HG03139 (cell line): ENCODE measurements around the gene ACTR5.
"Not testable (repeated sequence)": the region's sequence is repeated elsewhere in the genome, so short reads cannot be mapped to it uniquely, and the experiment has no call there.

Source experiments
- ATAC-seq: cut with Tn5 transposase; IDR thresholded peaks from one replicate; pipeline ENCODE4 v1.9.1; 2021; ENCODE audit not compliant: unreplicated experiment

Gene ACTR5

DNA sequence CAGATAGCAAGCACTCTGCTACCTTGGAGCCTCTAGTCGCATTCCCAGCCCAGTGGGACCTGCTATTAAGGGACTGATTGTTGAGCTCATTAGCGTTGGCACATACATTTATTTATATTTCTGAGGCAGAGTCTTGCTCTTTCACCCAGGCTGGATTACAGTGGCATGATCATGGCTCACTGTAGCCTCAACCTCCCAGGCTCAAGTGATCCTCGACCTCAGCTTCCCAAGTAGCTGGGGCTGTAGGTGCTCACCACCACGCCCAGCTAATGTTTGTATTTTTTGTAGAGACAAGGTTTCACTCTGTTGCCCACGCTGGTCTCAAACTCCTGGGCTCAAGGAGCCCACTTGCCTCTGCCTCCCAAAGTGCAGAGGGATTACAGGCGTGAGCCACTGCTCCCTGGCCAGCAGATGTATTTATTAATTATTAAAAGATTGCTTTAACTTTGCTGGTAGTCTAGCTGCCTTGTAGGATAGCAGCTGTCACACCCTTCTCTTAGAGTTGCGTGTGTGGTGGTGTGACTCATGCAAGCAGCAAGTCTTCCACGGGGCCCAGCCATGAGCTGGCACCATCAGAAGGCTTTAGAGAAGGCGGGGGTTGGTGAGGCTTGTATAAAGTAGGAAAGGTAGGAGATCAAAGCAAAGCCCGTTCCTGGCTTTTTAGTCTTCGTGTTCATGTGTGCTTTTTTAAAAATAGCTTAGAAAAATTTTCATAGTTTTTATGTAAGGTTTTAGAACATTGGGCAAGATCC lies 16.5 kb downstream of the ACTR5 start:
- no peak for ATAC-seq

GRCh38 chr20:38766071-38766470 lies 17.8 kb downstream of the ACTR5 start:
- ATAC-seq = no peak

DNA sequence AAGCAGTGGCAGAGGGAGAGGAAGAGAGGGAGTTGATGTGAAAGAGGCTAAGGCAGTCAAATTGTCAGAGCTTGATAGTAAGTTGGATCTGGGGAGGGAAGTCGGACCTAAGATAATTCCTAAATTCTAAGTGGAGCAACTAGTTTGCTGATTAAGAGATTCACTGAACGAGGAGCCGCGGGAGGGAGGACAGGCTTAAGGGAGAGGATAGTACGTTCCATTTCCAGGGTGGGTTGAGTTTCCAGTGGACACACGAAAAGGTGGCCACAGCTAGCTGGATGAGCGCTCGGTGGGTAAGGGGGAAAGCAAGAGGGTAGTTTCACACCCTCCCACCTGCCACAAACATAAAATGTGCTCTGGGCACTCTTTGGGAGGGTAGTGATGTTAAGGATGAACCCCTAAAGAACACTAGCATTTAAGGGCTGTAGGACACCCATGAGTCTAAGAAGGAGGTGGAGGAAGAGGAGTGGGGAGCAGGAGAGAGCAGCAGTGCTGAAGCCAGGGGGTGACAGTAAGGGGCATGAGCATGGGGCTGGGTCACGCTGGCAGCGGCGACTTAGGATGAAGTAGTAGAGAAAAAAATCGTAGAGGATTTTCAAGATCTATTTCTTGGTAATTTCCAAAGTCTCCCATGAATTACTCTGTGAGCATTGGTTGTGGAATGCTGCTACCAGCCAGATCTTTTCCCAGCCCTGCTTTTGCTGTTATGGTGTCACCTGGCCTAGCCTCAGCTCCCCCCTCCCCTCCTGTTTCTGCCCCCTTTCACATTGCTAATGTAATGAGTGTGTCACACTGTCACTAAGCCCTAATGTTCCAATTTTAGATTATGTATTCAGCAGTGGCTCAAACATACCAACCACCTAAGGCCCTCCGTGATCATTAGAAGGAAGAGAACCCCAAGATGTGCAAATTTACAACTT lies 21.4 kb downstream of the ACTR5 start:
- ATAC-seq = no peak

DNA sequence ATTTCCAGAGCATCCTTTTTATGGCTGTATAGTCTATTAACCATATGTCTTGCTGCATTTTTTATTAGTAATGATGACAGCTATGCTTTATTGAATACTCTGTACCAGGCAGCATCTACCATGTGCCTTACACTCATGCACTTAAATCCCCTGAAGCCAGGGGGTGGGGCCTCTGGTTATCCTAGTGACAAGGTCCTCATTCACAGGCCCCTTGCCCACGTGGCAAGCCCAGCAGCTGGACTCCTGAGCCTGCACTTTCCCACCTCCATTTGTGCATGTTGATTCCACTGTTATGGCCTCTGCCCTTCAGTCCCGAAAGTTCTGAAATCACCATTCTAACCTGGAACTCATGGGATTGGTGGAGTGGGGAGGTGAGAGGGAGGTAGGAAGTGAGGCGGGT lies 22.3 kb downstream of the ACTR5 start:
- ATAC-seq = no peak

DNA sequence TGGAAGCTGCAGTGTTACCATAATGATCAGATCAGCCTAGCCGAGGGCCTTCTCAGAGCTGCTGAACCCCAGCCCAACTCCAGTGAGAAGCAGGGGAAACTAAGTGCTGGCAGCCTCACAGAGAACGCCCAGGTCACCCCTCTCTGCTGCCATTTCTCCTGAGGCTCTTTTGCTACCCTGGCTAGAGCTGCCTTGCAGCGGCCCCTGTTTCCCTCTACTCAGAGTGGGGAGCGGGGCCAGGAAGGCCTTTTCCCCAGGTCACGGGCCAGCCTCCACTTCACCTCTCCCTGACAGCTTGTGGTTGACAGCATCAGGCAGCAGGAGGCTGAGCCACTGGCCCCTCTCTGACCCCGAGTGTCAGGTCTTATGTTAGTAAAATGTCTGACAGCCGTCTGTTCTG lies 22.7 kb downstream of the ACTR5 start:
- ATAC-seq = no peak

DNA sequence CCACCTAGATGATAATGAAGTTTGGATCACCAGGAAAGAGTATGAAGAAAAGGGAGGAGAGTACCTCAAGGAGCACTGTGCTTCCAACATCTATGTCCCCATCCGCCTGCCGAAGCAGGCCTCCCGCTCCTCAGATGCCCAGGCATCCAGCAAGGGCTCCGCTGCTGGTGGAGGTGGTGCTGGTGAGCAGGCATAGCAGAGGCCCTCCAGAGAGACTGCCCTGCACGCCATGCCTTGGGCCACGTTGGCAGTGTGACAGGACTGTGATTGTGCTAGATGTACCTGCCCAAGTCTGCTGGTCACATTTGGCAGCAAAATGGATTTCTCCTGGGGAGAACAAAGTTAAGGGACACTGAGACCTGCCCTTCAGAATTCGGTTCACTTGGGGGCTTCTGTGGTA lies 23.4 kb downstream of the ACTR5 start:
- ATAC-seq = no peak

GRCh38 chr20:38774167-38774566 lies 25.9 kb downstream of the ACTR5 start:
- ATAC-seq = no peak

- ATAC-seq = no peak
Measured at GRCh38 chr20:38776363-38776762, 28.1 kb downstream of the ACTR5 start.

GRCh38 chr20:38779247-38780097 lies 31.2 kb downstream of the ACTR5 start:
- ATAC-seq = no peak

- no peak for ATAC-seq
Measured at GRCh38 chr20:38782275-38782674, 34.0 kb downstream of the ACTR5 start.

DNA sequence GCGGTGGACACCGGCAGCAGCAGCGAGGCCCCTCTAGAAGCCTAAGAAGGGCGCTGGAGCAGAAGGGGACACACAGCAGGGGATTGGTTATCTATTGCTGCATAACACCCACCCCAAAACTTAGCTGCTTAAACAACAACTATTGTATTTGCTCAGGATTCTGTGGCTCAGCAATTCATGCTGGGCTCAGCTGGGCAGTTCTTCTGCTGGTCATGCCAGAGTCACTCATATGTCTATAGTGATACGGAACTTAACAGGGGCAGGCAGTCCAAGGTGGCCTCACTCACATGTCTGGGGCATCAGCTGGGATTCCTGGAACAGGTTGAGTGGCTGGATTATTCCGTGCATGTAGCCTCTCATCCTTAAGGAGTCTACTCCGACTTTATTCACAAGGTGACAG lies 39.6 kb downstream of the ACTR5 start:
- no peak for ATAC-seq

DNA sequence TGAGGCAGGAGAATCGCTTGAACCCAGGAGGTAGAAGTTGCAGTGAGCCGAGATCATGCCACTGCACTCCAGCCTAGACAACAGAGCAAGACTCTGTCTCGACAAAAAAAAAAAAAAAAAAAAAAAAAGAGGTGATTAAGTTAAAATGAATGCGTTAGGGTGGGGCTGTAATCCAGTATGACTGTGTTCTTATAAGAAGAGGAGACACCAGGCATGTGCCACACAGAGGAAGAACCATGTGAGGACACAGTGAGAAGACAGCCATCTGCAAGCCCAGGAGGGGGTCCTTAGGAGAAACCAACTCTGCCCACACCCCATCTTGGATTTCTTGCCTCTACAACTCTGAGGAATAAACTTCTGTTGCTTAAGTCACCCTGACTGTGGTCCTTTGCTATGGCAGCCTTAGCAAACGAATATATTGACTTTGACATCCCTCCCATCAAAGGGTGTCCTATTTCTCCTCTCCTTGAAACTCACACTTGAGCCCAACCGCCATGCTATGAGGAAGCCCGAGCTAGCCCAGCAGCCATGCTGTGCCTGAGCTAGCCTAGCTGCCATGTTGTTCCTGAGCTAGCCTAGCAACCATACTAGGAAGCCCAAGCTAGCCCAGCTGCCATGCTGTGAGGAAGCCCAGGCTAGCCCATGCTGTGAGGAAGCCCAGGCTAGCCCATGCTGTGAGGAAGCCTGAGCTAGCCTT lies 41.4 kb downstream of the ACTR5 start:
- no peak for ATAC-seq

GRCh38 chr20:38790200-38791053 lies 42.2 kb downstream of the ACTR5 start:
- no peak for ATAC-seq

GRCh38 chr20:38791291-38791690 lies 43.0 kb downstream of the ACTR5 start:
- ATAC-seq = no peak

DNA sequence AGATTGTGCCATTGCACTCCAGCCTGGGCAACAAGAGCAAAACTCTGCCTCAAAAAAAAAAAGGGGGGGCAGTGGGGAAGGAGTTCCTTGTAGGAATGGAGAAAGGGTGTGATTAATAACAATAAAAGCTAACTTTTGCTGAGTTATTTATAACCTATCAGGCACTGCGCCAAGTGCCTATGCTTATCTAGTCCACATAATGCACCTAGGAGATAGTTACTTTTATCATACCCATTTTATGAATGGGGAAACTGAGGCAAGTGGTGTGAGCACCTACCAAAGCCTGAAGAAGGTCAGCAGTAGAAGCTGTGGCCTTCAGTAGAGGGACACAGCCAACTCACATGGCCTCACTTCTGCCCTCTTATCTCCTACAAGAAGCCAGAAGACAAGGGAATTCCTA lies 43.7 kb downstream of the ACTR5 start:
- ATAC-seq = no peak

DNA sequence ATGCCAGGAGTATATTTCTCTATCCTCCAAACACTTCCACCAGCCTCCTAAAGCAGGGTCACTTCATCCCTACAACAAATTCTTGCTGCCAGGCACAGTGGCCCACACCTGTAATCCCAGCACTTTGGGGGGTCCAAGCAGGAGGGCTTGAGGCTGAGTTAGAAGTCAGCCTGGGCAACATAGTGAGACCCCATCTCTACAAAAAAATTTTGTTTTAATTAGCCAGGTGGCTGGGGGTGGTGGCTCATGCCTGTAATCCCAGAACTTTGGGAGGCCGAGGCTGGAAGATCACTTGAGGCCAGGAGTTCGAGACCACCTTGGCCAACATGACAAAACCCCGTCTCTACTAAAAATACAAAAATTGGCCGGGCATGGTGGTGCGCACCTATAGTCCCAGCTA lies 45.8 kb downstream of the ACTR5 start:
- not testable (repeated sequence) for ATAC-seq

DNA sequence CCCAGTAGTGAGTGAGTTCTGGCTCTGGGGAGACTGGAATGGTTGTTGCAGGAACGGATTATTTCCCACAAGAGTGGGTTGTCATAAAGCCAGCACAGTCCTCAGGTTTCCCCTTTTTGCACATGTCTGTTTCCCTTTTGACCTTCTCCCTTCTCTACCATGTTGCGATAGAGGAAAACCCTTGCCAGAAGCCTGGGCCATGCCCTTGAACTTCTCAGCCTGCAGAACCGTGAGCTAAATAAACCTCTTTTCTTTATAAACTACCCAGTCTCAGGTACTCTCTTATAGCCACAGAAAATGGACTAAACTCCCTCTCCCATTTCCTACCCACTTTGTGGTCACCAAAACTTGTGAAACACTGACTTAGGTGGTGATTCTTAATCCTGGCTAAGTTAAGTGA lies 50.0 kb downstream of the ACTR5 start:
- ATAC-seq = no peak

GRCh38 chr20:38799203-38799602 lies 50.9 kb downstream of the ACTR5 start:
- no peak for ATAC-seq

DNA sequence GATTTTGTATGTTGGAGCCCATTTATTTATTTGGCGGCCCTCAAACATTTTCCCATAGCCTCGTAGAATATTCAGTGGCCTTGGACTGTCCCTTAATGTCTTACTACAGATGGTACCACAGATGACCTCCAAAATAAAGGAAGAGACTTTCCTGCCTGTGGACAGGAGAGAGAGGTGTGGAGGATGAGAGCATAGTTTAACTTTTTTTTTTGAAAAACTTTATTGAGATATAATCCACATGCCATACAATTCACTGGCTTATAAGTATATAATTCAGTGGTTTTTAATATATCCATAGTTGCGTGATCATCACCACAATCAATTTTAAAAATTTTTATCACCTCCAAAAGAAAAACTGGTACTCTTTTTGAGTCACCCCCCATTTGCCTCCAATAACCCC lies 52.6 kb downstream of the ACTR5 start:
- ATAC-seq = no peak

GRCh38 chr20:38804221-38804620 lies 56.0 kb downstream of the ACTR5 start:
- no peak for ATAC-seq
